Measurements from ENCODE around the gene ATP6V0C. TPM values are rescaled to one million over a fixed set of nuclear protein-coding genes. Genes with fewer than 3 reads are reported as not detected.
"Not testable (repeated sequence)": the region's sequence is repeated elsewhere in the genome, so short reads cannot be mapped to it uniquely, and the experiment has no call there.

ATP6V0C gene
- total RNA-seq, 1 donor = 18.8 TPM

GRCh38 chr16:2535625-2536013 lies 21.9 kb downstream of the ATP6V0C start:
- H3K27ac ChIP-seq (ENCODE audit: low read depth, low read length) = peak overlapping the region; percentile 27
- H3K79me2 ChIP-seq (ENCODE audit: insufficient read depth, low read length) = peaks cover 22% of the 10 kb centered on the region
- no peaks in the 10 kb centered on the region for H3K36me3 ChIP-seq (ENCODE audit: insufficient read depth, low read length)
- H3K4me1 ChIP-seq (ENCODE audit: insufficient read depth, low read length) = peaks cover 26% of the 10 kb centered on the region
- H3K27me3 ChIP-seq (ENCODE audit: insufficient read depth, low read length) = no peaks in the 10 kb centered on the region
- peaks cover 15% of the 10 kb centered on the region for H4K20me1 ChIP-seq (ENCODE audit: insufficient read depth, low read length)
- peak; percentile 94 for DNase-seq (ENCODE audit: insufficient read length, low spot score, missing footprints)
- H3K4me3 ChIP-seq (ENCODE audit: insufficient read depth, low read length) = no peak overlapping the region
- no peak overlapping the region for H3K4me2 ChIP-seq (ENCODE audit: insufficient read depth, low read length)
- no peaks in the 10 kb centered on the region for H3K9me3 ChIP-seq (ENCODE audit: low read depth, low read length)
- no peak for TF ChIP-seq CTCF (IDR thresholded peaks at IDR 0.05; ENCODE audit: extremely low read depth, low read depth, low read length)
- no peak overlapping the region for H2AFZ ChIP-seq (ENCODE audit: low read length)

- Histone ChIP-seq H3K27ac (ENCODE audit: low read depth, low read length) (peak within 1 kb of the TSS; percentile 51), H4K20me1 (ENCODE audit: insufficient read depth, low read length) (peaks cover 11% of the 10 kb centered on the region)
These were observed 24.0 kb downstream of the ATP6V0C start, which contains the start of gene PDPK1 for GRCh38 chr16:2537451-2538379. PDPK1 (plus strand) TSS chr16:2538021; CDS start chr16:2538113, 92 bp downstream.

GRCh38 chr16:2539192-2539844 lies 25.6 kb downstream of the ATP6V0C start:
- peak overlapping the region; percentile 40 for H3K4me2 ChIP-seq (ENCODE audit: insufficient read depth, low read length)
- H3K27ac ChIP-seq (ENCODE audit: low read depth, low read length) = peak overlapping the region; percentile 33

More at GRCh38 chr16:2537451-2538379, 24.0 kb downstream of the ATP6V0C start, which contains the start of gene PDPK1:
- H3K79me2 ChIP-seq (ENCODE audit: insufficient read depth, low read length) = peaks cover 37% of the 10 kb centered on the region
- peaks cover 17% of the 10 kb centered on the region for H3K4me1 ChIP-seq (ENCODE audit: insufficient read depth, low read length)
- peak within 1 kb of the TSS; percentile 86 for H3K4me2 ChIP-seq (ENCODE audit: insufficient read depth, low read length)
- H3K36me3 ChIP-seq (ENCODE audit: insufficient read depth, low read length) = no peaks in the 10 kb centered on the region
- H2AFZ ChIP-seq (ENCODE audit: low read length) = peak within 1 kb of the TSS; percentile 58
- H3K4me3 ChIP-seq (ENCODE audit: insufficient read depth, low read length) = peak within 1 kb of the TSS; percentile 74
- DNase-seq (ENCODE audit: insufficient read length, low spot score, missing footprints) = peak; percentile 100
- TF ChIP-seq CTCF (IDR thresholded peaks at IDR 0.05; ENCODE audit: extremely low read depth, low read depth, low read length) = no peak
- H3K27me3 ChIP-seq (ENCODE audit: insufficient read depth, low read length) = no peaks in the 10 kb centered on the region
- no peaks in the 10 kb centered on the region for H3K9me3 ChIP-seq (ENCODE audit: low read depth, low read length)

GRCh38 chr16:2539845-2540458 lies 26.2 kb downstream of the ATP6V0C start:
- TF ChIP-seq CTCF (IDR thresholded peaks at IDR 0.05; ENCODE audit: extremely low read depth, low read depth, low read length) = peak; percentile 41
- H3K4me2 ChIP-seq (ENCODE audit: insufficient read depth, low read length) = peak overlapping the region; percentile 40
- peaks cover 14% of the 10 kb centered on the region for H3K4me1 ChIP-seq (ENCODE audit: insufficient read depth, low read length)
- not testable (repeated sequence) for DNase-seq (ENCODE audit: insufficient read length, low spot score, missing footprints); H3K27me3 ChIP-seq (ENCODE audit: insufficient read depth, low read length); H3K9me3 ChIP-seq (ENCODE audit: low read depth, low read length); H3K4me3 ChIP-seq (ENCODE audit: insufficient read depth, low read length); H2AFZ ChIP-seq (ENCODE audit: low read length); H3K36me3 ChIP-seq (ENCODE audit: insufficient read depth, low read length)
- peaks cover 11% of the 10 kb centered on the region for H4K20me1 ChIP-seq (ENCODE audit: insufficient read depth, low read length)
- H3K27ac ChIP-seq (ENCODE audit: low read depth, low read length) = peak overlapping the region; percentile 33
- H3K79me2 ChIP-seq (ENCODE audit: insufficient read depth, low read length) = peaks cover 46% of the 10 kb centered on the region

More at GRCh38 chr16:2539192-2539844, 25.6 kb downstream of the ATP6V0C start:
- H4K20me1 ChIP-seq (ENCODE audit: insufficient read depth, low read length) = peaks cover 11% of the 10 kb centered on the region
- not testable (repeated sequence) for H3K27me3 ChIP-seq (ENCODE audit: insufficient read depth, low read length); H3K36me3 ChIP-seq (ENCODE audit: insufficient read depth, low read length); H3K4me3 ChIP-seq (ENCODE audit: insufficient read depth, low read length); H3K9me3 ChIP-seq (ENCODE audit: low read depth, low read length); H2AFZ ChIP-seq (ENCODE audit: low read length)
- peaks cover 42% of the 10 kb centered on the region for H3K79me2 ChIP-seq (ENCODE audit: insufficient read depth, low read length)
- H3K4me1 ChIP-seq (ENCODE audit: insufficient read depth, low read length) = peaks cover 14% of the 10 kb centered on the region
- peak; percentile 34 for DNase-seq (ENCODE audit: insufficient read length, low spot score, missing footprints)

GRCh38 chr16:2540912-2541311 lies 27.2 kb downstream of the ATP6V0C start:
- H3K4me3 ChIP-seq (ENCODE audit: insufficient read depth, low read length); H3K9me3 ChIP-seq (ENCODE audit: low read depth, low read length); H3K36me3 ChIP-seq (ENCODE audit: insufficient read depth, low read length); H3K27me3 ChIP-seq (ENCODE audit: insufficient read depth, low read length); H3K27ac ChIP-seq (ENCODE audit: low read depth, low read length); H2AFZ ChIP-seq (ENCODE audit: low read length); H3K4me2 ChIP-seq (ENCODE audit: insufficient read depth, low read length); DNase-seq (ENCODE audit: insufficient read length, low spot score, missing footprints): not testable (repeated sequence)
- Histone ChIP-seq H4K20me1 (ENCODE audit: insufficient read depth, low read length) (peaks cover 11% of the 10 kb centered on the region), H3K79me2 (ENCODE audit: insufficient read depth, low read length) (peaks cover 56% of the 10 kb centered on the region), H3K4me1 (ENCODE audit: insufficient read depth, low read length) (peaks cover 14% of the 10 kb centered on the region)

GRCh38 chr16:2541409-2541808 lies 27.7 kb downstream of the ATP6V0C start:
- H3K9me3 ChIP-seq (ENCODE audit: low read depth, low read length); H3K27ac ChIP-seq (ENCODE audit: low read depth, low read length); H3K4me3 ChIP-seq (ENCODE audit: insufficient read depth, low read length); H2AFZ ChIP-seq (ENCODE audit: low read length); H3K4me2 ChIP-seq (ENCODE audit: insufficient read depth, low read length); H3K36me3 ChIP-seq (ENCODE audit: insufficient read depth, low read length); H3K27me3 ChIP-seq (ENCODE audit: insufficient read depth, low read length): not testable (repeated sequence)
- Histone ChIP-seq H3K4me1 (ENCODE audit: insufficient read depth, low read length) (peaks cover 14% of the 10 kb centered on the region), H3K79me2 (ENCODE audit: insufficient read depth, low read length) (peaks cover 61% of the 10 kb centered on the region), H4K20me1 (ENCODE audit: insufficient read depth, low read length) (peaks cover 11% of the 10 kb centered on the region)
- peak; percentile 10 for DNase-seq (ENCODE audit: insufficient read length, low spot score, missing footprints)

Measured in osteoblast (primary cell).